Kidney glomerular epithelial cell (primary cell): ENCODE data around the gene TMEM212.
"Not testable (repeated sequence)": the region's sequence is repeated elsewhere in the genome, so short reads cannot be mapped to it uniquely, and the experiment has no call there.

Experiments used
- DNase-seq: peaks from one replicate; lab custom pipeline; 2025; lab: John Stamatoyannopoulos, UW

The TMEM212 gene

GRCh38 chr3:171892457-171892856, 49.3 kb downstream of the TMEM212 start:
- DNase-seq: no peak

DNA sequence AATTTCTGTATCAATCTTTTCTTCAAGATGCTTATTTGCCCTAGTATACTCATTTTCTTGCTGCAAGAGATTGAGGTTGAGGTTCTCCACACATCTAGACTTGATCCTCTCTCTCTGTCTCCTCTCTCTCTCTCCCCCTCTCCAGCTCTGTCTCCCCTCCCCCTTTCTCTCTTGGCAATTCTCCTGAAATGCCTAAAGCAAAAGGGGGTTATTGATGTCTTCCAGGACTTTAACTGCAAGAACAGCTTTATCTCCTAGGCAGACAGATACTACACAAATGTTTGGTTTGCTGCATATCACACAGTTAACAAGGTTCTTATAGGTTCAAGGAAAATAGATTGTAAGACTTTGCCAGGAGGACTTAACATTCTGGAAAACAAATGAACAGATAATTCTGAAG, 52.1 kb downstream of the TMEM212 start:
- no peak for DNase-seq

DNA sequence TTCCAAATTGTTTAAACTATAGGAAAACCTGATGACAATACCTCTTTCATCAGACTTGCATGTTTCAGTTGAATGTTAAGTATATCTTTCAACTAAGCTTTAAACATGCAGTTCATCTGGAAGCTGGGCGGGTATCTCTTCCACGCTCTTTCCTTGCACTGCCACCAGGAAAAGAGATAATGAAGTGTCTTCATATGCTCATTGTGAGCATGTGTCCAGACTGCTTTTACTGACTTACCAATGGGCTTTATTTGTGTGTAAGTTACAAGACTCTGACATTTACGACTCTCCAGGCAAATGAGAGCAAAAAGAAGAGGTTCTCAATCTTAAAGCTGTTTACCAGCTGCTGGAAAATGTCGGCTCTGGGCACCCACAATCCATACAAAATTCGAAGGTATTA, 52.8 kb downstream of the TMEM212 start:
- no peak for DNase-seq

DNA sequence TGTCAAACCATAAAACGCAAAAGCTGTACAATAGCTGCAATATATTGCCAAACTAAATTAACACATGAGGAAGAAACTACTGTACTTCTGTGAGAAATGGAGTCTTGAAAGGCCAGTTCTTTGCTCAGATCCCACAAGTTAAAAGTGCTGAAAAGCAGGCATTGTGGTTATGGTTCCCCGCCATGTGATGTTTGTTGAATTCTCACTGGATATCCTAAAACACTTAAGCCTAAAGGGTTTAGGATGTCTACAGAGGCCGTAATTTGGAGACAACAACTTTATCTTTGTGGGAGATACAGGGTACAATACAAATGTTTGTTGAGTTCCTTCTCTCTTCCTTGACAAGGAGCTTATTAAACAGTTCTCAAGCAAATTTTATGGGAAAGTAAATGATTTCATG, 53.2 kb downstream of the TMEM212 start:
- no peak for DNase-seq

DNA sequence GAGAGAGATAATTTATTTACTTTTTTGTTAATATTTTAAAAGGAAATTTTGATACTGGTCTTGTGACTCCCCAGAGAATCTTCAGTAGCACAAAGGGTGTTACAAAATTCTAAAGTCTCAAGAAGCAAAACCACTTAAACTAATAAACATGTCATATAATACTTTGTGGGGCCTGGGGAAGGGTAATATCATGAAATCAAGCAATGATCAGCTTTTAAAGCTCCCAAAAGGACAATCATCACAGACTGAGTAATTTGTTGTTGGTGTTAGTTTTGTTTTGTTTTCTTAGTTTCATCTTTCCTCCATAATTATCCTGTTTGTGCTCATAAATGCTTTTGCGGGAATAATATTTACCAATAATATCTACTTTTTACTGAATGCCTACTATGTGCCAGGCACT, 55.0 kb downstream of the TMEM212 start:
- DNase-seq: no peak

GRCh38 chr3:171900446-171900845, 57.3 kb downstream of the TMEM212 start:
- no peak for DNase-seq

DNA sequence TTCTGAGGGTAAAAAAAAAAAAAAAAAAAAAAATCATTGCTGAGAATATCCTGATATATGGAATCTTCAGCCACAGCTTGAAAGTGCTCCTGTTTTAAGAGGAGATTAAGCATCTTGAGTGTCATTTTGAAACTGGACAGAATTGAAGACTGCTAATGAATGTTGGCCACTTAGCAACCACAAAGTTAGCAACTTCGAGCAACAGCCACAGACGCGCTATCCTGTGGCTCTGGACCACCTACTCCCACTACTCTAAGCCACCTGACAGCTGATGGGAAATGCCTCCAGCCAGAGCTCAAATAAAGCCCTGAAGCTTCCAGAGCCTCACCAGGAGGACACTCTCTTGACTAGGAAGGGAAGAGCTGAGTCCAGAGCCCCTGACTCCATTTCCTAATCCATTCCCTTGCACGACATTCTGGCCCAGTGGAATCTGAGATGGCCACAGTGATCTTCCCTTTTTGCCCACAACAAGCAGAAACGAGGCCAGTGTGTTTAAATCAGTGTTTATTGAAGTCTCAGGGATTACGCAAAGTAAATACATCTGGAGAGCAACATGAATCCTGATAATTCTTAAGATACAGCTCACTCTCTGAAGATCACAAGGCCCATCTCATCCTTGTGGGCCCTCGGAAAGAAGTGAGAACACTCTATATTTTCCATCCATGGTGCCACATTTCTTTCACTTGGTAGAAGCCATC, 58.6 kb downstream of the TMEM212 start:
- no peak for DNase-seq

DNA sequence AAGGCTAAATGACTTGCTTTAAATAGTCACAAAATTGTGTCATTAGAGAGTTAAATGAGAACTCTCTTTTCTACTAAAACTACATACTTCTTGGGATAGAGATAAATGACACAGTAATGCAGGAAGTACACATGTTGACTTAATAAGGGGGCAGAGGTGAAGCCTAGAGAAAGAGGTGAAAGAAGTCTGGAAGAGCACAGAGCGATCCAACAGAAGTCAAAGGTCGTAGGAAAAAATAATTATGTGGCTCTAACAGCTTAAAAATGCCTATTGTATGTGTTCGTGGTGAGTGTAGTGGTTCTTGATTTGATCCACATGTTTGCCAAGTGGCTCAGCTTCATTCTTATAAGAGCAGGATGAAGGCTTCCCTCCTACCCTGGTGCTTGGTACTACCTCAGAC, 61.7 kb downstream of the TMEM212 start:
- no peak for DNase-seq

- DNase-seq: not testable (repeated sequence)
These were observed 63.4 kb downstream of the TMEM212 start for GRCh38 chr3:171906503-171906902.

DNA sequence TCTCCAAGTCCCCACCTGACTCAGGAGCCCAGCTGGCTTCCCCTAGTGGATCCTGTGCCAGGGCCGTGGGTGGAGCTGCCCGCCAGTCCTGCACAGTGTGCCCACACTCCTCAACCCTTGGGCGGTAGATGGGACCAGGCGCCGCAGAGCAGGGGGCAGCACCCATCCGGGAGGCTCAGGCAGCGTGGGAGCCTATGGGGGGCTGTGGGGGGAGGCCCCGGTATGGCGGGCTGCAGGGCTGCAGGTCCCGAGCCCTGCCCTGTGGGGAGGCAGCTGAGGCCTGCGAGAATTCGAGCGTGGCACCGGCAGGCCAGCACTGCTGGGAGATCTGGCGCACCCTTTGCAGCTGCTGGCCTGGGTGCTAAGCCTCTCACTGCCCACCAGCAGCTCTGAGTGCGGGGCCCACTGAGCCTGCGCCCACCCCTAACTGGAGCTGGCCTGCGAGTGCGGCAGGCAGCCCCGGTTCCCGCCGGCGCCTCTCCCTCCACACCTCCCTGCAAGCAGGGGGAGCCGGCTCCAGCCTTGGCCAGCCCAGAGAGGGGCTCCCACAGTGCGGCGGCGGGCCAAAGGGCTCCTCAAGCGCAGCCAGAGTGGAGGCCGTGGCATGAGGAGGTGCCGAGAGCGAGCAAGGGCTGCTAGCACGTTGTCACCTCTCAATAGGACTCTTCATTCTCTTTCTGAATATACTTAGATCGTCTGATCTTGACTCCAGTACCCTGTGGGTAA, 64.0 kb downstream of the TMEM212 start:
- DNase-seq: no peak

DNA sequence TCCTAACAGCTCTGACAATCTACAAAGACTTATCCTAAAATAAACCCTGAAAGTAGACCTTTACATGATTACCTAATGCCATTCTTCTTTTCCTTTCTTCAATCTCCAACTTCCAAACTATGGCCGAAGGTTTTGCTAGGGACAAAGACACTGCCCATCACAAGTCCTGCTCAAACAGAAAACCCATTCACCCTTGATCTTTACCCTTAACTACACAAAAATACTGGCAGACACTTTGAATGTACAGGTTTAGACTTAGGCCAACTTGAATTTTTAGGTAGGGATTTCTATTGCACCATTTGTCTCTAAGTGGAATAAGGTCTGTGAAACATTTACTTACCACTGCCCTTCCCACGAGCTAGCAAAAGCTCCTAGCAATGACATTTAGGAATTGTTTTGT, 64.6 kb downstream of the TMEM212 start:
- no peak for DNase-seq

GRCh38 chr3:171908731-171909130, 65.6 kb downstream of the TMEM212 start:
- DNase-seq: no peak
